ENCODE measurements around the gene DCAF12L1.

The DCAF12L1 gene

GRCh38 chrX:126552313-126553022 lies at the start of gene DCAF12L1:
DCAF12L1 (minus strand) TSS chrX:126552814; CDS start chrX:126552608, 206 bp downstream.
- DNase-seq (ENCODE audit: low read depth, low spot score) = peak; percentile 20

- no peak for DNase-seq (ENCODE audit: low read depth, low spot score)
These were observed 28.3 kb upstream of the DCAF12L1 start for GRCh38 chrX:126580877-126581276.

- no peak for DNase-seq (ENCODE audit: low read depth, low spot score)
These were observed 23.3 kb upstream of the DCAF12L1 start for GRCh38 chrX:126575911-126576310.

- no peak for DNase-seq (ENCODE audit: low read depth, low spot score)
These were observed 4.5 kb upstream of the DCAF12L1 start for GRCh38 chrX:126557151-126557550.

- no peak for DNase-seq (ENCODE audit: low read depth, low spot score)
These were observed 795 bp downstream of the DCAF12L1 start for GRCh38 chrX:126551725-126552312.

- DNase-seq (ENCODE audit: low read depth, low spot score) = no peak
These were observed 1.3 kb downstream of the DCAF12L1 start for GRCh38 chrX:126551306-126551705.

GRCh38 chrX:126550816-126551215 lies 1.8 kb downstream of the DCAF12L1 start:
- no peak for DNase-seq (ENCODE audit: low read depth, low spot score)

GRCh38 chrX:126509923-126510322 lies 42.7 kb downstream of the DCAF12L1 start:
- no peak for DNase-seq (ENCODE audit: low read depth, low spot score)
